GM10248 (cell line): ENCODE results near the gene PRKCH.
"Not testable (repeated sequence)": the region's sequence is repeated elsewhere in the genome, so short reads cannot be mapped to it uniquely, and the experiment has no call there.

ENCODE experiments used
- CTCF ChIA-PET: fragments of 300-600 bp; sonication (Branson Sonifier 250); formaldehyde crosslinking; extraction: SDS; loops from one replicate; lab custom pipeline; 2021; ENCODE audit warnings: antibody characterized with exemption; lab: Yijun Ruan, JAX
- POLR2A ChIA-PET: fragments of 350-650 bp; sonication (Branson Sonifier 250); formaldehyde crosslinking; extraction: SDS; loops from one replicate; lab custom pipeline; 2020; ENCODE audit warnings: antibody characterized with exemption; lab: Yijun Ruan, JAX
- DNase-seq: peaks from one replicate; pipeline ENCODE4 v3.0.0; 2012; ENCODE audit errors: extremely low spot score
- CTCF ChIP-seq: IDR thresholded peaks from 2 replicates; pipeline ENCODE4 v1.5.1; 2012; ENCODE audit warnings: mild to moderate bottlenecking, low read depth; ENCODE audit errors: extremely low read depth, missing control alignments, control extremely low read depth

The PRKCH gene

GRCh38 chr14:61298824-61299223 lies 22.6 kb upstream of the PRKCH start:
- CTCF ChIA-PET, result interaction anchor here (1.1 to 1.6 kb wide), 7 partner anchors 10 to 562 kb away, joined by 3 to 4 read pairs (median 3); no protein-coding TSS in a partner anchor
- DNase-seq, result no peak
- no peak for TF ChIP-seq CTCF
- POLR2A ChIA-PET, result no interaction called here

- no peak for DNase-seq
- TF ChIP-seq CTCF, result no peak
- ChIA-PET POLR2A (no interaction called here), CTCF (interaction anchor here (1.2 to 1.4 kb wide), 2 partner anchors 9 to 561 kb away, joined by 3 to 4 read pairs; no protein-coding TSS in a partner anchor)
These were observed 21.2 kb upstream of the PRKCH start for GRCh38 chr14:61300209-61300608.

- ChIA-PET POLR2A (no interaction called here), CTCF (interaction anchor here (1.4 kb wide), 1 partner anchor 9 kb away, joined by 3 read pairs; no protein-coding TSS in a partner anchor)
- no peak for TF ChIP-seq CTCF
- DNase-seq, result no peak
These were observed 20.6 kb upstream of the PRKCH start for GRCh38 chr14:61300754-61301153.

GRCh38 chr14:61304688-61305087 lies 16.7 kb upstream of the PRKCH start:
- TF ChIP-seq CTCF, result no peak
- ChIA-PET CTCF (interaction anchor here (1.2 to 1.7 kb wide), 3 partner anchors 9 to 14 kb away, joined by 3 to 4 read pairs (median 4); no protein-coding TSS in a partner anchor), POLR2A (no interaction called here)
- DNase-seq, result no peak

GRCh38 chr14:61308198-61308597 lies 13.2 kb upstream of the PRKCH start:
- ChIA-PET POLR2A (no interaction called here), CTCF (interaction anchor here (1.3 to 1.7 kb wide), 2 partner anchors 10 to 12 kb away, joined by 3 to 8 read pairs; no protein-coding TSS in a partner anchor)
- no peak for TF ChIP-seq CTCF
- DNase-seq, result no peak

GRCh38 chr14:61308701-61309100 lies 12.7 kb upstream of the PRKCH start:
- POLR2A ChIA-PET, DNase-seq: not testable (repeated sequence)
- CTCF ChIA-PET, result interaction anchor here (1.7 kb wide), 1 partner anchor 12 kb away, joined by 8 read pairs; no protein-coding TSS in a partner anchor

- POLR2A ChIA-PET, result no interaction called here
- CTCF ChIA-PET, result no interaction called here
- DNase-seq, result no peak
- no peak for TF ChIP-seq CTCF
These were observed 6.1 kb upstream of the PRKCH start for GRCh38 chr14:61315313-61315712.
